HUDEP-2 (cell line): ENCODE measurements around the gene MGARP.
"Not testable (repeated sequence)": the region's sequence is repeated elsewhere in the genome, so short reads cannot be mapped to it uniquely, and the experiment has no call there.

ENCODE experiments used
- DNase-seq, 76 experiments: peaks; one replicate each; lab custom pipeline; 2025; ENCODE audit not compliant: unreplicated experiment in 76 of 76; lab: John Stamatoyannopoulos, UW

Gene MGARP

GRCh38 chr4:139297001-139297410, 17.0 kb upstream of the MGARP start:
- no peak for DNase-seq

DNA sequence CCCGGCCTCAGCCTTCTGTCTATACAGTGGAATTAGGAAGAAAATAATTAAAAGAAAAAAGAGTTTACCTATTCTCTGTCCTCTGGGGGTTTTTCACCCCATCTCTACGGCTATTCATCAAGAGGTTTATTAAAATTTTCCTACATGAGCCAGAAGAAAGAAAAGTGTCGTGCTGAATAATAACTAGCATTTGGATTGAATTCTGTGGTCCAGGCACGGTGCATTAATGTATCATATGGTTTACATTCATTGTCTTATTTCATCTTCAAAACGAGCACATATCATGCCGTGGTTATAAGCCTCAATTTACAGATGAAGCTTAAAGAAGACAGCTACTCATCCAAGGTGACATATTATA, 15.9 kb upstream of the MGARP start:
- DNase-seq: no peak

GRCh38 chr4:139295206-139295941, 15.3 kb upstream of the MGARP start:
- peak in 75 of 76 experiments; percentile 59 to 97 (median 90) for DNase-seq

GRCh38 chr4:139286186-139286698, 6.2 kb upstream of the MGARP start:
- no peak for DNase-seq

GRCh38 chr4:139282721-139283075, 2.7 kb upstream of the MGARP start:
- DNase-seq: no peak

- no peak for DNase-seq
Observed at GRCh38 chr4:139282065-139282720, 2.2 kb upstream of the MGARP start.

GRCh38 chr4:139278912-139279759, 889 bp downstream of the MGARP start:
- peak in 1 of 76 experiments; percentile 1 for DNase-seq

GRCh38 chr4:139278485-139278884, 1.5 kb downstream of the MGARP start:
- no peak for DNase-seq

- DNase-seq: no peak
Observed at GRCh38 chr4:139275281-139275735, 4.7 kb downstream of the MGARP start.

DNA sequence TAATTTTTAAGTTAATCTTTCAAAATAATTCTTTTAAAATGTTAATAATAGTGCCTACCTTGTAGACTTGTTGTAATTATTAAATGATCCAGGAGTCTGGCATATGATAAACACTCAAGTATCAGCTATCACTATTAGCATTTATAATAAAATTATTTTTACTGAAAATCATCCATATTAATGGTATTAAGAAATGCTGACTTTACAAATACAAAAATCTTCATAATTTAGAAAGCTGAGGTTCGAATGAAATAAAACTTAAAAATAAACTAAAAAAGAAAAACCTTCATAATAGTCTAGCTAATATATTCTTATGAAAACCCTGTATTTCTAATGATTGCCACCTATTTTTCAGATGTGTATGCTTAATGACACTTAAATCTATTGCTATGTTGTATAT, 5.2 kb downstream of the MGARP start:
- no peak for DNase-seq

DNA sequence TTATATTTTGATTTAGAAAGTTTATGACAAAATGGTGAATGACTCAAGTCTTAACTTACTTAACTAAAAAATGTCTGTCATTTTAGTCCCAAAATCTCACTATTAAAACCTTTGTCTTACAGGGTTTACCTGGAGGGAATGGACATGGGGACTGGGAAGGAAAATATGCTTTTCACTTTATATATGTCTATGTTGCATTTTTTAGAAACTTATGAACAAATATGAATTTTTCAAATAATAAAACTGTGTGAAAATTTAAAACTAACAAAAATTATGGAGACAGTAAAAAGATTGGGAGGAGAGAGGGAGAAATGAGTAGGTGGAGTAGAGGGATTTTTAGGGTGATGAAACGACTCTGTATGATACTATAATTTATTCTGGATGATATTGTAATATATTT, 6.2 kb downstream of the MGARP start:
- DNase-seq: no peak

DNA sequence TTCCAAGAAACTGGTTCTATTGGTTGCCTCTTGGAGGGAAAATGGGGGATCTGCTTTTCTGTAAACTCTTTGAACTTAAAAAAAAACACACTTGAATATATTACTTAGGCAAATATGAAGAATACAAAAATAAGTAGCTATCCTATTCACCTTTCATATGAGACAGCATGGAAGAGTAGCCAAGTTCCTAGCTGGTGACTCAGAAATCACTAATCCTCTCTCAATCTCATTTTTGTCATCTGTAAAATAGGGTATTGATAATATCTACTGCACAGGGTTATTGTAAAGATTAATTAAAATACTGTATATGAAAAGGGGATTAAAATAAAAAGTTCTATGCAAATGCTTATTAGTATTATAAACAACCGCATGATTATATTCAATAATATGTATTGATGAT, 12.7 kb downstream of the MGARP start:
- no peak for DNase-seq

DNA sequence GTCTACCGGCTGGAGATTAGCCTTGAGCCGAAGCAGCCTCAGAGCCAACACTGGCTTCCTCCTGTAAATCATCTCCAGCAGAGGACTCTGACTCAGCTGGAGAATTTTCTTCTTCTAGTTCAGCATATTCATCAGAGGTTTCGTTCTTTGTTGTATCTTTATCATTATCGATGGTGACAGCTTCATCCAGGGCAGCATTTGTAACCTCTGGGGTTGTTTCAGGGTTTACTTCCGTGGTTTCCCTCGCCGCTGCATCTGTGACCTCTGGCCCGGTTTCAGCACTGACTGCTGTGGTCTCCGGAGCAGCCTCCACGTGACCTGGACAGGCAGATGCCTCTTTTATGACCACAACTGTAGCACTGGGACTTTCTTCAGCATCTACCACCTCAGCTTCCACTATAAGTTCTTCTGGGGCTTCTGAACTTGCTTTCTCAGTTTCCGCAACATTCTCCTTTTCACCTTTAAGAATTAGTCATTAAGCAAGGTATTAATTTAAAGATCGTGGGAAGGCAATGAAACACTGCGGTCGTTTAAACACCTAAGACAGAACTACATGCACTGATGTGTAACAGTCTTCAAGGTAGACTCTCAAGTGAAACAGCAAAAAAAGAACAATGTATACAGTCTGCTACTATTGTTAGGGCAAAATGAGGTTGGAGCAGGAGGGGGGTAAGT, 13.3 kb downstream of the MGARP start:
- DNase-seq: peak in 68 of 76 experiments; percentile 4 to 74 (median 40)

DNA sequence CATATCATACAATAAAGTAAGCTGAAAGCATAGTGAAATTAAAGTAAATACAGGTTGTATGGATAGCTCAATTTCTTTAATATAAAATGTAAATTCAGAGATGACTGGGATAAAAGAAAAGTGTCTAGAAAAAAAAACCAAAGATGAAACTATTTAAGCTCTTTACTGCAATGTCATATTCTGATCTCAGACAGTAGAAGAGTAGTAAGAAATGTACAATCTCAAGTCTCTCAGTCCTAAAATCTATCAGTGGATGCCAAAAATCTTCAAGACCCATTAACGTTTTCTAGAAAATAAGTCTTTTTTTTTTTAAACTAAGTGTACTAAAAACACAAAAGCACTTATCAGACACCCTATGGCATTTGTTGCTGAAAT, 13.8 kb downstream of the MGARP start:
- DNase-seq: no peak

DNA sequence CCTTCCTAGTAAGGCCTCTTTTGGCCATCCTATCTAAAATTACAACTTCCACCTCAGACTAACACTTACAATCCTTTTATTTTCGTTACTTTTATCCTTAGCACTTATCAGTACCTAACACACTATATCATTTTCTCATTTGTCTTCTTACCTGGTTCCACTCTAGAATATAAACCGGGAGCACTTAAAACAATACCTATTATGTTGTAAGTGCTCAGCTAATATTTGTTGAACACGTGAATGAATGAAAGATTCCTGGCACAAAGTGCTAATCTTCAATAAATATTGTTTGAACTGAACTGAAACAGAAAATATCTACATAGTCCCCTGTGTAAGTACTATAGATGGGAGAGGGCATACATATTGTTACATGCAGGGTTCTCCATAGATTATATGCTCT, 14.4 kb downstream of the MGARP start:
- no peak for DNase-seq

DNA sequence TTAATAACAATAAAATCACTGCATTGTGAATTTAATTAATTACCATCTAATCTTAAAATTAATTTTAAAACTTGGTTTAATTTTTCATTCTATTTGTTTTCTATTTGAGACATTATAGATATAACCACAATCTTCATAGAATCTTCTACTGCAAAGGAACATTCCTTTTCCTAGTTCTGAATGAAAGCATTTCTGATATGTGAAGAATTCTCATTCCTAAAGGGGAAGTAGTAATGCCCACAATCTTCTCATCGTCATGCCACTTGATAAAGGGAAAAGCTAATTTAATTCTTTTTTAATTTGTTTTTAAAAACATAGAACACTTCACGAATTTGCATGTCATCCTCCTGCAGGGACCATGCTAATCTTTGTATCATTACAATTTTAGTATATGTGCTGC, 23.7 kb downstream of the MGARP start:
- DNase-seq: no peak

- not testable (repeated sequence) for DNase-seq
Observed at GRCh38 chr4:139255581-139255980, 24.4 kb downstream of the MGARP start.

- DNase-seq: no peak
Observed at GRCh38 chr4:139253713-139254112, 26.3 kb downstream of the MGARP start.

DNA sequence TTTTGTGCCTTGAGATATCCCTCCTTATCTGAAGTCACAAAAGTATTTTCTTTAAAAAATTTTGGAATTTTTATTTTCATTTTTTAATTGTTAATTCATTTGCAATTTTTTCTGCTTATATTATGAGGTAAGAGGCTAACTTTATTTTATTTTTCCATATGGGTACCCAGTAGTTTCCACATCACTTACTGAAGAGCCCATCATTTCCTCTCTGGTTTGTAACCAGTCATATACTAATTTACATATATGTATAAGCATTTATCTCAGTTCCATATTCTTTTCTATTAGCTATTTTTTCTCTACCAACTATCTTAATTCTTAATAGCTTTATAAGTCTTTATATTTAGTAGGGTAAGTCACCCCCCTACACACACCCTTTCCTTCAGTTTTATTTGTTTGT, 27.0 kb downstream of the MGARP start:
- no peak for DNase-seq

- no peak for DNase-seq
Observed at GRCh38 chr4:139247700-139248238, 32.3 kb downstream of the MGARP start.

- no peak for DNase-seq
Observed at GRCh38 chr4:139247241-139247640, 32.8 kb downstream of the MGARP start.
